GM23338 (cell line): ENCODE results near the gene FBXW11. TPM values are rescaled to one million over a fixed set of nuclear protein-coding genes. Genes with fewer than 3 reads are reported as not detected.

Source experiments
- ATAC-seq: fragments of 200-7000 bp; cut with Tn5 transposase; 3 replicates; pipeline ENCODE4 v1.9.1; 2020
- DNase-seq: peaks from one replicate; pipeline ENCODE4 v3.0.0-alpha.2; 2015; ENCODE audit warnings: low spot score
- H2AFZ ChIP-seq: fragments of 200-600 bp; sonication (generic); 2 replicates; pipeline ENCODE4 v1.8.0; 2016; ENCODE audit warnings: antibody characterized with exemption, mild to moderate bottlenecking, moderate library complexity
- H3F3A ChIP-seq: fragments of 200-600 bp; sonication (generic); replicated peaks from 2 replicates; pipeline ENCODE4 v1.8.0; 2017; ENCODE audit warnings: antibody characterized with exemption, mixed run types, low read depth
- H3K27ac ChIP-seq: fragments of 200-600 bp; sonication (generic); 2 replicates; pipeline ENCODE4 v1.6.1; 2016; ENCODE audit warnings: low read depth
- H3K27me3 ChIP-seq: fragments of 200-600 bp; sonication (generic); 2 replicates; pipeline ENCODE4 v1.8.0; 2016; ENCODE audit warnings: mild to moderate bottlenecking, mixed run types, moderate library complexity; ENCODE audit not compliant: insufficient read depth
- H3K36me3 ChIP-seq: fragments of 200-600 bp; sonication (generic); 2 replicates; pipeline ENCODE4 v1.8.0; 2016; ENCODE audit warnings: mild to moderate bottlenecking; ENCODE audit not compliant: insufficient read depth
- H3K4me1 ChIP-seq: fragments of 200-600 bp; sonication (generic); 2 replicates; pipeline ENCODE4 v1.8.0; 2016; ENCODE audit warnings: mild to moderate bottlenecking, moderate library complexity; ENCODE audit not compliant: insufficient read depth
- H3K4me2 ChIP-seq: fragments of 200-600 bp; sonication (generic); 2 replicates; pipeline ENCODE4 v1.7.1; 2017; ENCODE audit warnings: mixed run types
- H3K4me3 ChIP-seq: fragments of 200-600 bp; sonication (generic); 2 replicates; pipeline ENCODE4 v1.6.1; 2016; ENCODE audit warnings: mixed run types
- H3K79me2 ChIP-seq: fragments of 200-600 bp; sonication (generic); replicated peaks from 2 replicates; pipeline ENCODE4 v1.8.0; 2017; ENCODE audit warnings: mild to moderate bottlenecking; ENCODE audit not compliant: insufficient read depth
- H3K9me2 ChIP-seq: fragments of 200-600 bp; sonication (generic); 2 replicates; pipeline ENCODE4 v1.8.0; 2017; ENCODE audit not compliant: insufficient read depth
- H4K20me1 ChIP-seq: fragments of 200-600 bp; sonication (generic); replicated peaks from 2 replicates; pipeline ENCODE4 v1.8.0; 2017; ENCODE audit warnings: mild to moderate bottlenecking; ENCODE audit not compliant: insufficient read depth
- H3K27ac Mint-ChIP-seq: 2 replicates; pipeline ENCODE4 v1.8.0; 2020; ENCODE audit warnings: inconsistent platforms, mild to moderate bottlenecking, moderate library complexity, mixed read lengths
- H3K27me3 Mint-ChIP-seq: 3 replicates; pipeline ENCODE4 v1.8.0; 2022; ENCODE audit warnings: low read depth, mild to moderate bottlenecking, moderate library complexity, mixed read lengths, inconsistent platforms; ENCODE audit not compliant: insufficient read depth, poor library complexity
- H3K36me3 Mint-ChIP-seq: 3 replicates; pipeline ENCODE4 v1.8.0; 2021; ENCODE audit warnings: low read depth, mild to moderate bottlenecking, inconsistent platforms, moderate library complexity, mixed read lengths
- H3K4me1 Mint-ChIP-seq: 3 replicates; pipeline ENCODE4 v1.8.0; 2020; ENCODE audit warnings: mild to moderate bottlenecking, inconsistent platforms, mixed read lengths
- H3K4me3 Mint-ChIP-seq: 3 replicates; pipeline ENCODE4 v1.8.0; 2021; ENCODE audit warnings: moderate library complexity, mild to moderate bottlenecking, inconsistent platforms, mixed read lengths
- H3K9me3 Mint-ChIP-seq: 3 replicates; pipeline ENCODE4 v1.8.0; 2020; ENCODE audit warnings: moderate library complexity, mild to moderate bottlenecking, inconsistent platforms, mixed read lengths
- NANOG ChIP-seq: IDR thresholded peaks from 2 replicates; pipeline ENCODE4 v1.6.1; 2016; ENCODE audit warnings: antibody characterized with exemption, borderline replicate concordance
- STAT1 ChIP-seq: IDR thresholded peaks from one replicate; pipeline ENCODE4 v1.6.1; 2016; ENCODE audit warnings: antibody characterized with exemption; ENCODE audit not compliant: unreplicated experiment
- ZNF114 ChIP-seq: fragments of 250-450 bp; sonication (Bioruptor Pico); IDR thresholded peaks from 2 replicates; pipeline ENCODE4 v1.5.0; 2020; ENCODE audit warnings: mild to moderate bottlenecking, moderate library complexity
- ZNF462 ChIP-seq: fragments of 250-450 bp; sonication (Bioruptor Pico); IDR thresholded peaks from 2 replicates; pipeline ENCODE4 v1.5.0; 2020; ENCODE audit warnings: mild to moderate bottlenecking, moderate library complexity
- polyA plus RNA-seq: library from polyadenylated mRNA; unstranded; fragments of >200 nt; fragmentation: Nextera tagmentation; extraction: Ambion mirVana; gene quantifications from 2 replicates; pipeline ENCODE4 v1.2.1, GENCODE V29; 2016
- total RNA-seq: library from RNA; depleted of rRNA; stranded (reverse); fragments of >200 nt; shearing (Covaris generic); gene quantifications from 2 replicates; pipeline ENCODE4 v1.2.3, GENCODE V29; 2014
- TF ChIP-seq, protein P1 (sequence below): IDR thresholded peaks from 2 replicates; pipeline ENCODE4 v1.6.1; 2016; ENCODE audit warnings: antibody characterized with exemption

Gene FBXW11
- total and polyA plus RNA-seq, 2 experiments from 2014 or later = 45.0 to 88.0 TPM

DNA sequence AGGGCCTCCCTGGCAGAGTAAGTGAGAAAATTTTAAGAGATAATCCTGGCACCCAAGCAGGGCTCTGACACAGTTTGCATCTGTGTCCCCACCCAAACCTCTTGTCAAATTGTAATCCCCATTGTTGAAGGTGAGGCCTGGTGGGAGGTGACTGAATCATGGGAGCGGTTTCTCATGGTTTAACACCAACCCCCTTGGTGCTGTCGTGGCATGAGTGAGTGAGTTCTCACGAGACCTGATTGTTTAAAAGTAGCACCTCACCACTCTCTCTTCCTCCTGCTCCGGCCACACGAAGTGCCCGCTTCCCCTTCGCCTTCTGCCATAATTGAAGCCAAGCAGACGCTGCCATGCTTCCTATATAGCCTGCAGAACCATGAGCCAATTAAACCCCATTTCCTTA lies 80.1 kb downstream of the FBXW11 start (continued):
- TF ChIP-seq ZNF462 = no peak
- TF ChIP-seq, protein P1, sequence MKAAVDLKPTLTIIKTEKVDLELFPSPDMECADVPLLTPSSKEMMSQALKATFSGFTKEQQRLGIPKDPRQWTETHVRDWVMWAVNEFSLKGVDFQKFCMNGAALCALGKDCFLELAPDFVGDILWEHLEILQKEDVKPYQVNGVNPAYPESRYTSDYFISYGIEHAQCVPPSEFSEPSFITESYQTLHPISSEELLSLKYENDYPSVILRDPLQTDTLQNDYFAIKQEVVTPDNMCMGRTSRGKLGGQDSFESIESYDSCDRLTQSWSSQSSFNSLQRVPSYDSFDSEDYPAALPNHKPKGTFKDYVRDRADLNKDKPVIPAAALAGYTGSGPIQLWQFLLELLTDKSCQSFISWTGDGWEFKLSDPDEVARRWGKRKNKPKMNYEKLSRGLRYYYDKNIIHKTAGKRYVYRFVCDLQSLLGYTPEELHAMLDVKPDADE = no peak

- H4K20me1 ChIP-seq = peaks cover 45% of the 10 kb centered on the region
- H3K27me3 ChIP-seq = no peaks in the 10 kb centered on the region
- no peak overlapping the region for H3K4me2 ChIP-seq
- peaks cover 5% of the 10 kb centered on the region for H3K27me3 Mint-ChIP-seq
- no peak overlapping the region for H3K27ac Mint-ChIP-seq
- peaks cover 27% of the 10 kb centered on the region for H3K36me3 Mint-ChIP-seq
- H3K9me2 ChIP-seq = no peaks in the 10 kb centered on the region
- TF ChIP-seq NANOG (no peak), STAT1 (no peak), ZNF114 (CRISPR knock-in tag) (no peak)
- no peak overlapping the region for H3K27ac ChIP-seq
- peaks cover 98% of the 10 kb centered on the region for H3K79me2 ChIP-seq
- peaks cover 36% of the 10 kb centered on the region for H3K4me1 ChIP-seq
- DNase-seq = peak; percentile 49
- H2AFZ ChIP-seq = no peak overlapping the region
- H3K4me3 Mint-ChIP-seq = no peak overlapping the region
- ATAC-seq = no peak
- H3K4me3 ChIP-seq = no peak overlapping the region
- H3F3A ChIP-seq = no peaks in the 10 kb centered on the region
- H3K4me1 Mint-ChIP-seq = peaks cover 33% of the 10 kb centered on the region
- peaks cover 16% of the 10 kb centered on the region for H3K9me3 Mint-ChIP-seq
- H3K36me3 ChIP-seq = no peaks in the 10 kb centered on the region
Observed at GRCh38 chr5:171924493-171925122, 81.8 kb downstream of the FBXW11 start.
